HUES6 (cell line): ENCODE results near the gene WNT11.

Source experiments
- H3K27ac ChIP-seq: 2 replicates; pipeline ENCODE4 v1.7.0; 2013; ENCODE audit warnings: low read depth, mild to moderate bottlenecking, low read length, inconsistent platforms
- H3K27me3 ChIP-seq: 2 replicates; pipeline ENCODE4 v1.6.1; 2013; ENCODE audit warnings: low read length; ENCODE audit not compliant: control insufficient read depth, insufficient read depth
- H3K36me3 ChIP-seq: 2 replicates; pipeline ENCODE4 v1.6.1; 2013; ENCODE audit warnings: low read length; ENCODE audit not compliant: control insufficient read depth, insufficient read depth
- H3K4me1 ChIP-seq: 2 replicates; pipeline ENCODE4 v1.6.1; 2013; ENCODE audit warnings: low read length; ENCODE audit not compliant: control insufficient read depth, insufficient read depth
- H3K4me3 ChIP-seq: 2 replicates; pipeline ENCODE4 v1.5.1; 2013; ENCODE audit warnings: low read depth, low read length
- H3K9ac ChIP-seq: one replicate; pipeline ENCODE4 v1.6.1; 2013; ENCODE audit warnings: mild to moderate bottlenecking, low read length
- H3K9me3 ChIP-seq: 2 replicates; pipeline ENCODE4 v1.6.1; 2013; ENCODE audit warnings: low read depth, low read length; ENCODE audit not compliant: control insufficient read depth, insufficient read depth

The WNT11 gene

GRCh38 chr11:76245720-76246119, 39.4 kb upstream of the WNT11 start:
- no peak overlapping the region for H3K9ac ChIP-seq
- H3K4me1 ChIP-seq = peaks cover 11% of the 10 kb centered on the region
- H3K4me3 ChIP-seq = no peak overlapping the region
- no peak overlapping the region for H3K27ac ChIP-seq
- no peaks in the 10 kb centered on the region for H3K9me3 ChIP-seq
- H3K36me3 ChIP-seq = no peaks in the 10 kb centered on the region
- peaks cover 41% of the 10 kb centered on the region for H3K27me3 ChIP-seq

GRCh38 chr11:76244316-76244851, 38.1 kb upstream of the WNT11 start:
- Histone ChIP-seq H3K9ac (no peak overlapping the region), H3K27me3 (peaks cover 41% of the 10 kb centered on the region), H3K9me3 (no peaks in the 10 kb centered on the region), H3K36me3 (no peaks in the 10 kb centered on the region), H3K4me1 (peaks cover 11% of the 10 kb centered on the region), H3K27ac (no peak overlapping the region), H3K4me3 (no peak overlapping the region)

DNA sequence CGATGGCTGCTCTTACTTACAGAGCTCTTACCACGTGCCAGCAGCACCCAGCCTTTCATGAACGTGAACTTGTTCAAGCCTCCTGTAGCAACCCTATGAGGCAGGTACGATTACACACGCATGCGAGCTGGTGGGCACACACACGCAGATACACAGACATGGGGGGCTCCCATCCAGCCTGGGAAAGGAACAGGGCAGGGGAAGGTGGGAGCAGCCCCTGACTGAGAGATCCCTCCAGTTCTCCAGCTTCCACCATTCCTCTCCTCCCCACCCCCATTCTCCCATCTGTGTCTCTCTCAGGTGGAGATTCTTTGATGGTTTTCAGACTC, 37.6 kb upstream of the WNT11 start:
- Histone ChIP-seq H3K9me3 (no peaks in the 10 kb centered on the region), H3K36me3 (no peaks in the 10 kb centered on the region), H3K4me3 (peak overlapping the region; percentile 24), H3K4me1 (peaks cover 11% of the 10 kb centered on the region), H3K27me3 (peaks cover 41% of the 10 kb centered on the region), H3K9ac (no peak overlapping the region), H3K27ac (no peak overlapping the region)

GRCh38 chr11:76243193-76243956, 37.1 kb upstream of the WNT11 start:
- no peak overlapping the region for H3K27ac ChIP-seq
- H3K9me3 ChIP-seq = no peaks in the 10 kb centered on the region
- H3K4me1 ChIP-seq = peaks cover 11% of the 10 kb centered on the region
- H3K9ac ChIP-seq = no peak overlapping the region
- H3K4me3 ChIP-seq = peak overlapping the region; percentile 24
- peaks cover 41% of the 10 kb centered on the region for H3K27me3 ChIP-seq
- no peaks in the 10 kb centered on the region for H3K36me3 ChIP-seq

- Histone ChIP-seq H3K4me3 (no peak overlapping the region), H3K27ac (no peak overlapping the region), H3K9ac (no peak overlapping the region), H3K4me1 (peaks cover 11% of the 10 kb centered on the region), H3K36me3 (no peaks in the 10 kb centered on the region), H3K9me3 (no peaks in the 10 kb centered on the region), H3K27me3 (peaks cover 41% of the 10 kb centered on the region)
These were observed 35.9 kb upstream of the WNT11 start for GRCh38 chr11:76242004-76242779.

DNA sequence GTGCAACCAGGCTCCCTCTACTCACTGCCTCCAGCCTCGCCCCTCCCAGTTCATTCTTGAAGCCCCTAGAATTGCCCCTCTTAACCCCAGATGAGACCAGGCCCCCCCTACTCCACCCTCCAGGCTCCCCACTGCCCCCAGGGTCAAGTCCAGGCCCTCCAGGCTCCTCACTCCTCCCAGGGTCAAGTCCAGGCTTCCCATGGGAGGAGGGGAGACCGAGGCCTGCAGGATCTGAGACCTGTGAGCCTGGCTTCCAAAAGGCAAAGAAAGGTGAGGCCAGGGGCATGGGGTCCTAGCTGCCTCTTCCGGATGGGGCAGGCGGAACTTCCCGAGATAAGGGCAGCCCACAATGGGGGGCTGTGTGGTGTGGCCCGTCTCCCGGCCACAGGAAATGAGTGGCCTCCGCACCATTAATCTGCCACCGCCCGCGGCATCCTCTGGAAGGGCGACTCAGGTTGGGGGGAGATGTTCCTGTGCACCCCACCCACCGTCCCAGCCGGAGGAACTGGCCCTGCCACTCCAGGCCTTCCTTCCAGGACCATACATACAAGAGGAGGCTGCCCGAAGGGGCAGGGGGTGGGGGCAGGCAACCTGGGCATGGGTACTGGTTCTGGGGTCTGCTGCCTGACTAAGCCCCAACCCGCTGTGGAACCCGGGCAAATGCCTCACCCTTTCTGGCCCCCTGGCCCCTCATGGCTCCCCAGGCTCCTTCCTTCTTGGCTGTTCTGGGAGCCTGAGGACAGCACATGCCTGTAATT, 35.1 kb upstream of the WNT11 start:
- Histone ChIP-seq H3K36me3 (no peaks in the 10 kb centered on the region), H3K27me3 (peaks cover 41% of the 10 kb centered on the region), H3K9ac (no peak overlapping the region), H3K4me1 (peaks cover 11% of the 10 kb centered on the region), H3K27ac (no peak overlapping the region), H3K4me3 (no peak overlapping the region), H3K9me3 (no peaks in the 10 kb centered on the region)

DNA sequence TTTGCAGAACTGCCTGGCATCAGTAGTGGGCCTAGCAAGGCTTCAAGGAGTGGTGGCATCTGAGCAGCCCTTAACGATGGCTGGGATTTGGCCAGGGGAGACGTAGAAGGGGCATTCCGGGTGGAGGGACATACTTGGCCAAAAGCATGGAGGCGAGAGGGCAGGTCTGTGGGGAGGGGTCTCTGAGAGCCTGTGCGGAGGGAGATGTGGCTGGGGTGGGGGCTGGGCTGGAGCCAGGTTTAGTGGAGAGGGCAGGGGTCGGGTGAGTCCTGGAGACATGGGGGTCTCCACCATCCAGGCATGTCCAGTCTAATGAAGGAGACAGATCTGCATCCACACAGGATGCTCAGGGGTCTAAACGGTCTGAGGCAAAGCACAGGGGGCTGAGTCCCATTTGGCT, 34.4 kb upstream of the WNT11 start:
- no peaks in the 10 kb centered on the region for H3K36me3 ChIP-seq
- H3K9ac ChIP-seq = no peak overlapping the region
- H3K4me3 ChIP-seq = no peak overlapping the region
- H3K27me3 ChIP-seq = peaks cover 40% of the 10 kb centered on the region
- no peaks in the 10 kb centered on the region for H3K9me3 ChIP-seq
- no peak overlapping the region for H3K27ac ChIP-seq
- H3K4me1 ChIP-seq = peaks cover 11% of the 10 kb centered on the region

GRCh38 chr11:76240161-76240540, 33.8 kb upstream of the WNT11 start:
- Histone ChIP-seq H3K4me3 (no peak overlapping the region), H3K9me3 (no peaks in the 10 kb centered on the region), H3K36me3 (no peaks in the 10 kb centered on the region), H3K27ac (no peak overlapping the region), H3K9ac (no peak overlapping the region), H3K4me1 (peaks cover 11% of the 10 kb centered on the region), H3K27me3 (peaks cover 35% of the 10 kb centered on the region)

DNA sequence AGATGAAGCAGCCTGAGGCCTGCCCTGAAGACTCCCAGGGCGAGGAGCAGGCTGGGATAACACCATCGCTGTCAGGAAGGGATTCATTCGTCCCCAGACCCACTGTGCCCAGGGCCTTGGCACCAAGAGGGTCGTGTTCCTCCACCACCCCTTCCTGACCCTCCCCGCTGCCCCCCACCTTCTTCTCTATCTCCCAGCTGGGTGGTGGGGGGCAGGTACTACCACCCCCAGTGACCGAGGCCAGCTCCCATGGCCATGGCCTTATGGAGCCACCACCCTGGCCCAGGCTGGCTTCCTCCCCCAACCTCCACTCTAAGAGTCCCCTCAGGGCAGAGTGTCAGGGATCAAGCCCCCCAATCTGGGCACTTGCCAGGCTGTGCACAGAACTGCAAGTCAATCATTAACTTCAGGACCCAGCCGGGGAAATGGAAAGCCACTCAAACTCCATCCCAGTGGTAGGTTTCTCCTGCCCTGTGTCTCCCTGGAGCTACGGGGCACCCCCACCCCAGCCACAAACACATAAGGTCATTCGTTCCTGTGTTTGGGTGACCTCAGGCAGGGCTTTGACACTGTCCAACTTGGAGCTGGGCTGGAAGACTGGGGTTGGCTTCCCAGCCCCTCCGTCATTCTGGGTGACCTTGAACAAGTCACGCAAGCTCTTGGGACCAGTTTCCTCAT, 33.3 kb upstream of the WNT11 start:
- Histone ChIP-seq H3K4me3 (no peak overlapping the region), H3K27ac (no peak overlapping the region), H3K27me3 (peaks cover 30% of the 10 kb centered on the region), H3K9ac (no peak overlapping the region), H3K36me3 (no peaks in the 10 kb centered on the region), H3K4me1 (peaks cover 12% of the 10 kb centered on the region), H3K9me3 (no peaks in the 10 kb centered on the region)

GRCh38 chr11:76238551-76238950, 32.2 kb upstream of the WNT11 start:
- Histone ChIP-seq H3K9me3 (no peaks in the 10 kb centered on the region), H3K27ac (no peak overlapping the region), H3K27me3 (peaks cover 19% of the 10 kb centered on the region), H3K36me3 (no peaks in the 10 kb centered on the region), H3K9ac (no peak overlapping the region), H3K4me1 (peaks cover 16% of the 10 kb centered on the region), H3K4me3 (no peak overlapping the region)
